GM18505 (cell line): Measurements from ENCODE around the gene SDCCAG8.

Experiments used
- ATAC-seq: cut with Tn5 transposase; IDR thresholded peaks from one replicate; pipeline ENCODE4 v1.9.1; 2021; ENCODE audit not compliant: unreplicated experiment
- POLR2A ChIP-seq: IDR thresholded peaks from 4 replicates; pipeline ENCODE4 v1.6.1; 2011; ENCODE audit warnings: borderline replicate concordance; ENCODE audit not compliant: insufficient read depth, insufficient read length; ENCODE audit errors: extremely low read depth

Gene SDCCAG8

GRCh38 chr1:243264717-243265116 lies 8.9 kb downstream of the SDCCAG8 start:
- no peak for ATAC-seq
- TF ChIP-seq POLR2A = no peak

- no peak for TF ChIP-seq POLR2A
Observed at GRCh38 chr1:243266231-243266630, 10.4 kb downstream of the SDCCAG8 start.

DNA sequence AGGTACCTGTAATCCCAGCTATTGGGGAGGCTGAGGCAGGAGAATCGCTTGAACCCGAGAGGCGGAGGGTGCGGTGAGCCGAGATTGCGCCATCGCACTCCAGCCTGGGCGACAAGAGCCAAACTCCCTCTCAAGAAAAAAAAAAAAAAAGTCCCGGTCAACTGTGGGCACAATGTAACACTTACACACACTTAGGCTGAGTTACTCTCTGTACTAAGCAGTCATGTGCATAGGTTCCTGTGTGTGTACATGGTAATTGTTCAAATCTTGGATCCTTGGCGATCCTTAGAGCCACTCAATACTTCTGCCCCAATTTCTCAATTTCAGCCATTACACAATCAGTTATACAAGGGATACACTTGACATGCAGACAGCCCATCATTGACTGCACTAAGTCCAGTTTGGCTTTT lies 11.6 kb downstream of the SDCCAG8 start:
- ATAC-seq = no peak
- no peak for TF ChIP-seq POLR2A

More at GRCh38 chr1:243266231-243266630, 10.4 kb downstream of the SDCCAG8 start:
- ATAC-seq = no peak

DNA sequence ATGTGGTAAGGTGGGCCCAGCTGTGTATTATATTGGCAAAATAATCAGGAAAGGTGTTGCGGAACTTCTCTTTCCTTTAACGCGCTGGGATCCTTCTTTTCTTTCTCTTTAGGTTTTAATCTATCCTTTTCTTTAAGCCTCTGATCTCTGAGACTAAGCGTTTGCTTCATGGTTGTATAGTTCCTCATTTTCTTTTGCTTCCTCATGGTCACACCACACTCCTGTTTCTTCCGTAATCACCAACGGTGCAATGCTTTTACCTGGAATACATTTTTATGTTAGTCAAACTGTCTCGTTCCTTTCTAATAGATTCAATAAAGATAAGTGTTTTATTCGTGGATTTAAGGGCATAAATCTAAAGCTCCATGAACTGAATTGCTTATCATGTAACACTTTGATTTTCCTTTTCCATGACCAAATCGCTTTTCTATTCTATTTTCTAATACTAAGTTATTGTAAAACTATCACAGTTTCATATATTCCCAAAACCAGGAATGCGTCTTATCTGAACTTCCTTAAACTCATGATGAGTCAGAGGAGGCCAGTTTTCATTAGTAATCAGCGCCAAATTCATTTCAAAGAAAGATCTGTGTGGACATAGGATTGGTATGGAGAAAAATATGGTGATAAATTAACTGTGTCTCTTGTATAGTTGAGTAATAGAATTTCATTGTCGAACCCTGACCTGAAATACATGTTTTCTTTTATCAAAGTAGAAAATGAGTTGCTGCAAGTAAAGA lies 12.2 kb downstream of the SDCCAG8 start:
- no peak for ATAC-seq
- TF ChIP-seq POLR2A = no peak

GRCh38 chr1:243268751-243269460 lies 13.1 kb downstream of the SDCCAG8 start:
- ATAC-seq = no peak
- no peak for TF ChIP-seq POLR2A

GRCh38 chr1:243269461-243269801 lies 13.6 kb downstream of the SDCCAG8 start:
- no peak for ATAC-seq
- no peak for TF ChIP-seq POLR2A

GRCh38 chr1:243270097-243270864 lies 14.4 kb downstream of the SDCCAG8 start:
- ATAC-seq = no peak
- TF ChIP-seq POLR2A = no peak

DNA sequence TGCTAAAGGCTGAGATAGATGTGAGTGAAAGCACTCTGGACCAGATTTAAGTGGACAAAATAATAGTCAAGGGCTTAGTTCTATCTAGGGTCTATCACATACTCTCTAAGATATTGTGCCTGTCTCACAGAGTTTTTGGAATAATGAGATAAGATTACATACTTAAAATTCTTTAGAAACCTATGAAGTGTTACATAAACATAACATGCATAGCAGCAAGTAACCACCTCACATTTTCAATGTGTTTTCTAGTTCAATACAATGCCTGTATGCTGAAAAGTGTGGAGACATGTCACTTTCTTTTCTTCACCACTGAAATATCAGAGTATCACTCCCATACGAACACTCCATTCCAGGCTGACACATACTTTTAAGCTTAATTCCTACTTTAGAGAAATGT lies 16.2 kb downstream of the SDCCAG8 start:
- ATAC-seq = no peak
- TF ChIP-seq POLR2A = no peak

GRCh38 chr1:243272401-243272800 lies 16.6 kb downstream of the SDCCAG8 start:
- no peak for ATAC-seq
- no peak for TF ChIP-seq POLR2A

DNA sequence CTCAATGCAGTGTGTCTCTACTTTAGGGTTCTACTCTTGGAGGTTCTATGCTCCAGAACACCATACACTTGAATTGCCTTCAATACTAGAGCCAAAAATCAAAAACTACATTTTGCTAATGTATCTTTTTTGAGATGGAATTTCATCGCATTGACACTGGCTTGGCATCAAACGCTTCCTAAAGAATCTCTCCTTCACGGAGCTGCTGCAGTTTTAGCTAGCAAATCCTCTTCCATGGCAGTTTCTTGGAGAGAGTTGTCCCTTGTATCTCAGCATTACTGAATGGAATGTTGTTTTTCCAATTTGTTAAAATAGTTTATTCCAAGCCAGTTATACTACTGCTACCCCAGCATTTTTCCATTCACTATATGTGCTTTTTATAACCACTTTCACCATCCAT lies 17.7 kb downstream of the SDCCAG8 start:
- no peak for ATAC-seq
- TF ChIP-seq POLR2A = no peak

DNA sequence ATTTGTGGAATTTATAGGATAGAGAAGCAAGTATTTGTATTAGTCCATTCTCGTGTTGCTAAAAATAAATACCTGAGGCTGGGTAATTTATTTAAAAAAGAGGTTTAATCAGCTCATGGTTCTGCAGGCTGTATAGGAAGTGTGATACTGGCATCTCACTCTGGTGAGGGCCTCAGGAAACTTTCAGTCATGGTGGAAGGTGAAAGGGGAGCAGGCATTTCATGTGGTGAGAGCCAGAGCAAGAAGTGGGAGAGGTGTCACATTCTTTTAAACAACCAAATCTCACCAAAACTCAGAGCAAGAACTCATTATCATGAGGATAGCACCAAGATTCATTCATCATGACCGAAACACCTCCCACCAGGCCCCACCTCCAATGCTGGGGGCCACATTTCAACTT lies 18.1 kb downstream of the SDCCAG8 start:
- ATAC-seq = no peak
- no peak for TF ChIP-seq POLR2A

DNA sequence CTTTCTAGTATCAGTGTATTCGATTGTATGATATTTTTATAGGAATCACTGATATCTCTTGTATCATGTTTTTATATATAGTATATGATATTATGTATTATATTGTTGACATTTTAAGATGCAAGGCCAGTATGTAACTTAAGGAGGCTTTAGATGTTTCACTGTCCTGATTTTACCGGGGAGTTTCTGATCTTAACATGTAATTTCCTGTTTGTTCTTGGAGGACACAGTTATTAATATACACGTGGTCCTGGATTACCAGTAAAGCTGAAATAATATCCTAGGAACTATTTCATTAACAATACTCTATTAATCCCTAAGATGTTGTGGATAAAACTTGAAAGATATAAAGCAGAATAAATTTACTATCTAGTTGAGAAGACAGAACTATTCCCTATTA lies 19.5 kb downstream of the SDCCAG8 start:
- no peak for ATAC-seq
- no peak for TF ChIP-seq POLR2A

GRCh38 chr1:243280571-243281129 lies 24.8 kb downstream of the SDCCAG8 start:
- no peak for ATAC-seq
- TF ChIP-seq POLR2A = no peak
